Measurements from ENCODE around the gene TGFBR3L. TPM values are rescaled to one million over a fixed set of nuclear protein-coding genes. Genes with fewer than 3 reads are reported as not detected.
A peak's percentile ranks its signal among the peaks of the same experiment; 100 is the strongest.

Gene TGFBR3L
- total and polyA plus RNA-seq, 2 of the 4 experiments (the other 2 are of a cell fraction) = 0.94 TPM; not detected in 1

DNA sequence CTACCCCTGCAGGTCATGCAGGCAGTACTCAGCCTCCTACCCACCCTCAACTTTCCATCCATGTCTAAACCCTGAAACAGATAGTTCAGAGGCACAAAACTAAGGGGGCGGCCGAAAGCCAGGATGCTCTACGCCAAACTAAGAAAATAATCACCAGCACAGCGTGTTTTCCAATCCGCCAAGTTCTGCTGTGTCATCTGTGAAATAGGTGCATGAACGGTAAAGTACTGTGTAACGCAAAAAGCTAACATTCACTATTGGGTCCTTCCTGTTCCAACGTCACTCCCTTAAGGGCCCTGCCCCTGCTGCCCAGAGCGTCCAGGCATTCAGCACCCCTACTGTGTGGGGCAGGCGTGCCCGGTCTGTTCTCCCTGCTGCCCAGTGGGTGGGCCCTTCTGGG, 41.1 kb downstream of the TGFBR3L start:
- dilution Hi-C loops (cut with HindIII; ENCODE audit: low sequenced_read_pairs, unreplicated experiment) (no loop called here), intact Hi-C loops (cut with micrococcal nuclease) (no loop called here), in situ Hi-C loops (cut with MboI; ENCODE audit: low sequenced_read_pairs) (no loop called here)
- 0 out of 4 replicates have a peak, but pooled peaks cover 0 to 3% of the 10 kb centered on the region in 2 experiments for H3K79me1 ChIP-seq (ENCODE audit: low read depth in 1 of 2, low read length in 2 of 2)
- H3K4me2 ChIP-seq (ENCODE audit: low read depth, low read length) = no peak overlapping the region
- no peak overlapping the region for H2BK15ac ChIP-seq (ENCODE audit: low read depth, low read length)
- no peak overlapping the region for H3K56ac ChIP-seq (ENCODE audit: extremely low read depth, insufficient read depth, low read length)
- ATAC-seq (ENCODE audit: low read depth) = no peak
- no peak overlapping the region for H3K4ac ChIP-seq (ENCODE audit: low read depth, low read length)
- ChIA-PET POLR2A (ENCODE audit: unreplicated experiment) (interaction anchor here (0.7 kb wide), 1 partner anchor 278 kb away, joined by 10 read pairs; no protein-coding TSS in a partner anchor), CTCF (interaction anchor here (0.7 kb wide), 1 partner anchor 11 kb away, joined by 3 read pairs; no protein-coding TSS in a partner anchor)
- H3K14ac ChIP-seq (replicated peaks; ENCODE audit: low read depth, low read length) = no peak overlapping the region
- no peak overlapping the region for H3K23ac ChIP-seq (ENCODE audit: low read depth, low read length)
- no peak overlapping the region for H2BK120ac ChIP-seq (ENCODE audit: low read depth, low read length)
- H2AK5ac ChIP-seq (ENCODE audit: low read depth, low read length) = no peak overlapping the region
- peaks cover 14% of the 10 kb centered on the region for H3K36me3 ChIP-seq (ENCODE audit: control insufficient read depth, insufficient read depth, low read length)
- no peaks in the 10 kb centered on the region; the same call in 1 of the 2 replicates for H3K4me1 ChIP-seq (ENCODE audit: control insufficient read depth, insufficient read depth, low read length)
- BruUV-seq (replicated peaks) = no TSS peak
- H4K8ac ChIP-seq (ENCODE audit: low read depth in 2 of 2, low read length in 2 of 2) = no peak overlapping the region
- H3K9me1 ChIP-seq (ENCODE audit: insufficient read depth, low read length) = no peaks in the 10 kb centered on the region
- H4K91ac ChIP-seq (ENCODE audit: insufficient read depth, low read depth, low read length) = no peak overlapping the region
- no peak for DNase-seq
- H2AFZ ChIP-seq (replicated peaks; ENCODE audit: low read length, poor library complexity) = no peak overlapping the region
- H3K27ac ChIP-seq (ENCODE audit: insufficient read depth, low read length) = no peak overlapping the region
- H4K5ac ChIP-seq (ENCODE audit: low read depth, low read length) = no peak overlapping the region
- H2AK9ac ChIP-seq (replicated peaks; ENCODE audit: low read depth, low read length, poor library complexity) = peak overlapping the region; percentile 28
- no peak overlapping the region for H3K18ac ChIP-seq (ENCODE audit: low read depth, low read length)
- no peak overlapping the region for H2BK20ac ChIP-seq (ENCODE audit: low read depth, low read length)
- no peak for TF ChIP-seq RCOR1 (IDR thresholded peaks at IDR 0.05; ENCODE audit: insufficient replicate concordance, low read length)
- no peak for TF ChIP-seq NFE2L2 (IDR thresholded peaks at IDR 0.05; ENCODE audit: low read depth, low read length)
- TF ChIP-seq, protein P1, sequence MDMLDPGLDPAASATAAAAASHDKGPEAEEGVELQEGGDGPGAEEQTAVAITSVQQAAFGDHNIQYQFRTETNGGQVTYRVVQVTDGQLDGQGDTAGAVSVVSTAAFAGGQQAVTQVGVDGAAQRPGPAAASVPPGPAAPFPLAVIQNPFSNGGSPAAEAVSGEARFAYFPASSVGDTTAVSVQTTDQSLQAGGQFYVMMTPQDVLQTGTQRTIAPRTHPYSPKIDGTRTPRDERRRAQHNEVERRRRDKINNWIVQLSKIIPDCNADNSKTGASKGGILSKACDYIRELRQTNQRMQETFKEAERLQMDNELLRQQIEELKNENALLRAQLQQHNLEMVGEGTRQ (IDR thresholded peaks at IDR 0.05; ENCODE audit: low read depth, low read length) = no peak
- TF ChIP-seq MXI1 (IDR thresholded peaks at IDR 0.05; ENCODE audit: borderline replicate concordance, low read depth, low read length) = no peak
- TF ChIP-seq, protein P2, sequence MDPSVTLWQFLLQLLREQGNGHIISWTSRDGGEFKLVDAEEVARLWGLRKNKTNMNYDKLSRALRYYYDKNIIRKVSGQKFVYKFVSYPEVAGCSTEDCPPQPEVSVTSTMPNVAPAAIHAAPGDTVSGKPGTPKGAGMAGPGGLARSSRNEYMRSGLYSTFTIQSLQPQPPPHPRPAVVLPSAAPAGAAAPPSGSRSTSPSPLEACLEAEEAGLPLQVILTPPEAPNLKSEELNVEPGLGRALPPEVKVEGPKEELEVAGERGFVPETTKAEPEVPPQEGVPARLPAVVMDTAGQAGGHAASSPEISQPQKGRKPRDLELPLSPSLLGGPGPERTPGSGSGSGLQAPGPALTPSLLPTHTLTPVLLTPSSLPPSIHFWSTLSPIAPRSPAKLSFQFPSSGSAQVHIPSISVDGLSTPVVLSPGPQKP (IDR thresholded peaks at IDR 0.05; ENCODE audit: borderline replicate concordance, low read depth, low read length) = no peak
- TF ChIP-seq RAD21 (IDR thresholded peaks at IDR 0.05; ENCODE audit: low read length) = no peak
- TF ChIP-seq BHLHE40 (IDR thresholded peaks at IDR 0.05; ENCODE audit: low read depth, low read length) = no peak
- TF ChIP-seq CEBPB (IDR thresholded peaks at IDR 0.05; ENCODE audit: low read depth, low read length) = no peak
- TF ChIP-seq MAFK (IDR thresholded peaks at IDR 0.05; ENCODE audit: low read depth, low read length) = no peak
- no peak for TF ChIP-seq POLR2A (IDR thresholded peaks at IDR 0.05; ENCODE audit: low read depth, low read length)
- TF ChIP-seq, protein P3, sequence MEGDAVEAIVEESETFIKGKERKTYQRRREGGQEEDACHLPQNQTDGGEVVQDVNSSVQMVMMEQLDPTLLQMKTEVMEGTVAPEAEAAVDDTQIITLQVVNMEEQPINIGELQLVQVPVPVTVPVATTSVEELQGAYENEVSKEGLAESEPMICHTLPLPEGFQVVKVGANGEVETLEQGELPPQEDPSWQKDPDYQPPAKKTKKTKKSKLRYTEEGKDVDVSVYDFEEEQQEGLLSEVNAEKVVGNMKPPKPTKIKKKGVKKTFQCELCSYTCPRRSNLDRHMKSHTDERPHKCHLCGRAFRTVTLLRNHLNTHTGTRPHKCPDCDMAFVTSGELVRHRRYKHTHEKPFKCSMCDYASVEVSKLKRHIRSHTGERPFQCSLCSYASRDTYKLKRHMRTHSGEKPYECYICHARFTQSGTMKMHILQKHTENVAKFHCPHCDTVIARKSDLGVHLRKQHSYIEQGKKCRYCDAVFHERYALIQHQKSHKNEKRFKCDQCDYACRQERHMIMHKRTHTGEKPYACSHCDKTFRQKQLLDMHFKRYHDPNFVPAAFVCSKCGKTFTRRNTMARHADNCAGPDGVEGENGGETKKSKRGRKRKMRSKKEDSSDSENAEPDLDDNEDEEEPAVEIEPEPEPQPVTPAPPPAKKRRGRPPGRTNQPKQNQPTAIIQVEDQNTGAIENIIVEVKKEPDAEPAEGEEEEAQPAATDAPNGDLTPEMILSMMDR (conservative IDR thresholded peaks at IDR 0.05; ENCODE audit: low read depth, low read length) = no peak
- no peak for TF ChIP-seq MAZ (IDR thresholded peaks at IDR 0.05; ENCODE audit: borderline replicate concordance, low read depth, low read length)
- TF ChIP-seq CHD1 (IDR thresholded peaks at IDR 0.05; ENCODE audit: low read depth, low read length) = no peak
- H3K4me3 ChIP-seq (ENCODE audit: insufficient read depth, low read depth, low read length) = no peak overlapping the region
- H3K9ac ChIP-seq (ENCODE audit: low read depth, low read length) = no peak overlapping the region
- no peak overlapping the region for H2BK5ac ChIP-seq (ENCODE audit: low read depth, low read length, poor library complexity, severe bottlenecking)
- peaks cover 3% of the 10 kb centered on the region for H4K20me1 ChIP-seq (ENCODE audit: insufficient read depth, low read length)
- H3K9me3 ChIP-seq (ENCODE audit: control insufficient read depth, insufficient read depth, low read length) = no peaks in the 10 kb centered on the region
- WGBS, 2 experiments (ENCODE audit: extremely low coverage in 2 of 2, insufficient read length in 1 of 2) = 70% methylated on average over 2 of the region's 11 CpGs; no CpG with 5 or more reads in 1 of the 2 experiments
- no peaks in the 10 kb centered on the region for H3K27me3 ChIP-seq (ENCODE audit: control insufficient read depth, insufficient read depth, low read length)

All from IMR-90 (cell line).